GM19372 (cell line): ENCODE results near the gene RRP1.
"Not testable (repeated sequence)": the region's sequence is repeated elsewhere in the genome, so short reads cannot be mapped to it uniquely, and the experiment has no call there.

Source experiments
- ATAC-seq: cut with Tn5 transposase; IDR thresholded peaks from one replicate; pipeline ENCODE4 v1.9.1; 2021; ENCODE audit warnings: mild to moderate bottlenecking, low read depth, moderate library complexity; ENCODE audit not compliant: unreplicated experiment

RRP1 gene

GRCh38 chr21:43832158-43832550 lies 42.8 kb downstream of the RRP1 start:
- ATAC-seq = no peak

- no peak for ATAC-seq
These were observed 43.3 kb downstream of the RRP1 start for GRCh38 chr21:43832648-43833047.

- no peak for ATAC-seq
These were observed 44.9 kb downstream of the RRP1 start for GRCh38 chr21:43834146-43834905.

GRCh38 chr21:43835050-43835449 lies 45.7 kb downstream of the RRP1 start:
- no peak for ATAC-seq

- ATAC-seq = no peak
These were observed 46.5 kb downstream of the RRP1 start for GRCh38 chr21:43835861-43836260.

- ATAC-seq = no peak
These were observed 47.2 kb downstream of the RRP1 start for GRCh38 chr21:43836616-43837015.

GRCh38 chr21:43840259-43840658 lies 50.9 kb downstream of the RRP1 start:
- ATAC-seq = no peak

GRCh38 chr21:43842742-43843141 lies 53.4 kb downstream of the RRP1 start:
- no peak for ATAC-seq

- ATAC-seq = not testable (repeated sequence)
These were observed 55.5 kb downstream of the RRP1 start for GRCh38 chr21:43844906-43845305.

- no peak for ATAC-seq
These were observed 56.0 kb downstream of the RRP1 start for GRCh38 chr21:43845386-43845785.

GRCh38 chr21:43846430-43846829 lies 57.1 kb downstream of the RRP1 start:
- ATAC-seq = no peak

GRCh38 chr21:43847301-43847700 lies 57.9 kb downstream of the RRP1 start:
- no peak for ATAC-seq

GRCh38 chr21:43848771-43849170 lies 59.4 kb downstream of the RRP1 start:
- no peak for ATAC-seq

GRCh38 chr21:43849532-43850299 lies 60.3 kb downstream of the RRP1 start:
- no peak for ATAC-seq

- ATAC-seq = no peak
These were observed 61.4 kb downstream of the RRP1 start for GRCh38 chr21:43850728-43851295.

- no peak for ATAC-seq
These were observed 62.2 kb downstream of the RRP1 start for GRCh38 chr21:43851593-43851992.

GRCh38 chr21:43853851-43854772 lies 64.7 kb downstream of the RRP1 start:
- no peak for ATAC-seq
